ENCODE measurements around the gene KIF22. TPM values are rescaled to one million over a fixed set of nuclear protein-coding genes. Genes with fewer than 3 reads are reported as not detected.

The KIF22 gene
- polyA plus RNA-seq (2012; ENCODE audit: insufficient read depth, insufficient read length, low read depth): 143 TPM

DNA sequence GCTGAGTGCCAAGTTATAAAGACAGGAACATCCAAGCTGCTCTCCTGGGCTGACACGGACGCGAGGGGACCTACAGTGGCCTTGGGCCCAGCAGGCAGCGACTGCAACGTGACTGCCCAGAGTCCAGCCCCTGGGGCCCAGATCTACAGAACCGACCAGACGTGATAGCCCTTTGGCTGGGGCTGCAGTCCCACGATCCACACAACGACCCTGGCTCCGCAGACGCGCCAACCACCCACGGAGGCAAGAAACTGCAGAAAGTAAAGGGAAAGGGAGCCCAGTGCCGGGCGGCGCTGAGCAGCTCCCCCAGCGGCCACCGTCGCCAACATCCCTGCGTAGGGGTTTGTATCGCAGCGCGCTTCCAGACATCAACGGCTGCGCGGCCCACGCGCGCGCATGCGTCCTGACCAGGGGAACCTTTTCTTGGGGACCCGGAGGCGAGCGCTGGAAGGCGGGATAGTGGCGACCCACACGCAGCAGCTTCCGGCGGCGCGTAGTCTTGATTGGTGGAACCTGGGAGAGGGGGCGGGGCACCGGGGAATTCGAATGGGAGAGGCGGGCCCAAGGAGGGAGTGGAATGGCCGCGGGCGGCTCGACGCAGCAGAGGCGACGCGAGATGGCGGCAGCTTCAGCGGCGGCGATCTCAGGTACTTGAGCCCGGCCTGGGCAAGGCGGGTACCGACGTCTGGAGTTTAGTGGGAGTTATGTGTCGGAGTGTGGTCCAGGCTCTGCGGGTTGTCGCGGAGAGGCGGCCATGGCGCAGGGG, at the start of gene KIF22:
Gene KIF22, plus strand, starts transcription at position 569 of the 766 bp plus-strand sequence. Its CDS starts 9 bp downstream, at position 578.
- Histone ChIP-seq H3K4me1 (no peaks in the 10 kb centered on the region; the same call in 1 of the 2 replicates), H3K4me3 (ENCODE audit: low read depth, low read length) (peak within 1 kb of the TSS; percentile 100), H3K27me3 (no peaks in the 10 kb centered on the region), H3K9me3 (no peaks in the 10 kb centered on the region), H3K36me3 (peaks cover 20% of the 10 kb centered on the region)
- TF ChIP-seq, protein P1, sequence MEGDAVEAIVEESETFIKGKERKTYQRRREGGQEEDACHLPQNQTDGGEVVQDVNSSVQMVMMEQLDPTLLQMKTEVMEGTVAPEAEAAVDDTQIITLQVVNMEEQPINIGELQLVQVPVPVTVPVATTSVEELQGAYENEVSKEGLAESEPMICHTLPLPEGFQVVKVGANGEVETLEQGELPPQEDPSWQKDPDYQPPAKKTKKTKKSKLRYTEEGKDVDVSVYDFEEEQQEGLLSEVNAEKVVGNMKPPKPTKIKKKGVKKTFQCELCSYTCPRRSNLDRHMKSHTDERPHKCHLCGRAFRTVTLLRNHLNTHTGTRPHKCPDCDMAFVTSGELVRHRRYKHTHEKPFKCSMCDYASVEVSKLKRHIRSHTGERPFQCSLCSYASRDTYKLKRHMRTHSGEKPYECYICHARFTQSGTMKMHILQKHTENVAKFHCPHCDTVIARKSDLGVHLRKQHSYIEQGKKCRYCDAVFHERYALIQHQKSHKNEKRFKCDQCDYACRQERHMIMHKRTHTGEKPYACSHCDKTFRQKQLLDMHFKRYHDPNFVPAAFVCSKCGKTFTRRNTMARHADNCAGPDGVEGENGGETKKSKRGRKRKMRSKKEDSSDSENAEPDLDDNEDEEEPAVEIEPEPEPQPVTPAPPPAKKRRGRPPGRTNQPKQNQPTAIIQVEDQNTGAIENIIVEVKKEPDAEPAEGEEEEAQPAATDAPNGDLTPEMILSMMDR (IDR thresholded peaks at IDR 0.05; ENCODE audit: low read depth, low read length): peak; percentile 69
- peak; percentile 100 for DNase-seq

DNA sequence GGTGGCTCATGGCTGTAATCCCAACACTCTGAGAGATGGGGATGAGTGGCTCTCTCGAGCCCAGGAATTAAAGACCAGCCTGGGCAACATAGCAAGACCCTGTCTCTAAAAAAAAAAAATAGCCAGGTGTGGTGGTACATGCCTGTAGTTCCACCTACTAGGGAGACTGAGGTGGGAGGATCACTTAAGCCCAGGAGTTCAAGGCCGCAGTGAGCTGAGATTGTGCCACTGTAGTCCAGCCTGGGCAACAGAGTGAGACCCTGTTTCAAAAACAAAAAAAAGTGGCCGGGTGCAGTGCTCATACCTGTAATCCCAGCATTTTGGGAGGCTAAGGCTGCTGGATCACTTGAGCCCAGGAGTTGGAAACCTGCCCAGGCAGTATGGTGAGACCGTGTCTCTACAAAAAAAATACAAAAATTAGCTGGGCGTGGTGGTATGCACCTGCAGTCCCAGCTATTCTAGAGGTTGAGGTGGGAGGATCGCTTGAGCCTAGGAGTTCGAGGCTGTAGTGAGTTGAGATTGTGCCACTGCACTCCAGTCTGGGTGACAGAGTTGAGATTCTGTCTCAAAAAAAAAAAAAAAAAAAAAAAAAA, 47.8 kb upstream of the KIF22 start:
- TF ChIP-seq, protein P1 (IDR thresholded peaks at IDR 0.05; ENCODE audit: low read depth, low read length): no peak
- no peaks in the 10 kb centered on the region for H3K27me3 ChIP-seq
- H3K4me3 ChIP-seq (ENCODE audit: low read depth, low read length): no peak overlapping the region
- no peak for DNase-seq
- H3K9me3 ChIP-seq: no peaks in the 10 kb centered on the region
- no peaks in the 10 kb centered on the region for H3K4me1 ChIP-seq
- no peaks in the 10 kb centered on the region for H3K36me3 ChIP-seq

DNA sequence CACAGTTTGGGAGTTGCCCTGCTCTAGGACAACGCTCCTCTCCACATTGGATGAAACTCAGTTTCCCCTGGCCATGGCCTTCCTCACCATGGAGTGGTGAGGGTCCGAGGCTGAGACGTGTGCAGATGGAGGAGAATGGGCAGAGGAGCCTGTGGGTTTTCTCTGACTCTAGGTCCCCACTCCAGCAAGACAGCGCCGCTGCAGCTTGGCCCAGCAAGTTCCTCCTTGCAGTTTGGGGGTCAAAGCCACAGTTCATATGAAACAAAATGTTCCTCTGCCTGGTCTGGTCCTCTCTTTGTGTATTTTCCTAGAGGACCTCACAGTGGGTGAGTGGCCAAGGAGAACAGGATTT, 47.1 kb upstream of the KIF22 start:
- no peak for DNase-seq
- no peaks in the 10 kb centered on the region for H3K4me1 ChIP-seq
- no peak overlapping the region for H3K4me3 ChIP-seq (ENCODE audit: low read depth, low read length)
- H3K9me3 ChIP-seq: no peaks in the 10 kb centered on the region
- H3K36me3 ChIP-seq: no peaks in the 10 kb centered on the region
- H3K27me3 ChIP-seq: no peaks in the 10 kb centered on the region
- TF ChIP-seq, protein P1 (IDR thresholded peaks at IDR 0.05; ENCODE audit: low read depth, low read length): no peak

DNA sequence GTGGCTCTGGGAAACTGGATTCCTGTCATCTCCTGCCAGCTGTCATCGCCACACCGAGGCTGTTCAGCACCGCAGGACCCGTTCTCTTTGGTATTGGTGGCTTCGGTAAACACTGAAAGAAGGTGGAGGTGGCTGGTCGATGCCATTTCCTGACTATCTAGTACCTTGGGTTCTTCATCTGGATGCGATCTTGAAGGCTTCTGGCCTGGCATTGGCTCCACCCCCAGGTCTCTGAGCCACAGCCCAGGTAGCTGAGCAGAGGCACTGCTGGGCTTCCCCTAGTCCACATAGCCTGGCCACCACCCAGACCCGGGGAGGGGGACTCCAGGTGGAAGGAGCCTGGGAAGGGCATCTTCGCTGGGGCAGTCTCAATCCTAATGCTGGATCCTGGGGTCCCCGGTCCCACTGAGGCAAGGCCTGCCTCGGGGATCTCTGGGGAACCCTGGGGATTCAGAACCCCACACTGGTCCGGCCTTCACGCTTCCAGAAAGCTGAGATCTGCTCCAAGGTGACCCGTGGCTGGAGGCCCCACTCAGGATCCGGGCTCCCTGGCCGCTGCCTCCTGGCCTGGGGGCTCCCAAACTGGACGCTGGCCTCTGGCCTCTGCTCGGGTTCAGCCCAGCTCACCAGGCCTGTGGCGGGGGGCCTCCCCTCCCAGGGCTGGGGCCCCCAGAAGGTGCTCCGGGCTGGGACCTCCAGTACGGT, 46.6 kb upstream of the KIF22 start:
- Histone ChIP-seq H3K27me3 (no peaks in the 10 kb centered on the region), H3K4me3 (ENCODE audit: low read depth, low read length) (no peak overlapping the region), H3K9me3 (0 out of 2 replicates have a peak, but pooled peaks cover 2% of the 10 kb centered on the region), H3K4me1 (no peaks in the 10 kb centered on the region), H3K36me3 (no peaks in the 10 kb centered on the region)
- DNase-seq: no peak
- TF ChIP-seq, protein P1 (IDR thresholded peaks at IDR 0.05; ENCODE audit: low read depth, low read length): no peak

DNA sequence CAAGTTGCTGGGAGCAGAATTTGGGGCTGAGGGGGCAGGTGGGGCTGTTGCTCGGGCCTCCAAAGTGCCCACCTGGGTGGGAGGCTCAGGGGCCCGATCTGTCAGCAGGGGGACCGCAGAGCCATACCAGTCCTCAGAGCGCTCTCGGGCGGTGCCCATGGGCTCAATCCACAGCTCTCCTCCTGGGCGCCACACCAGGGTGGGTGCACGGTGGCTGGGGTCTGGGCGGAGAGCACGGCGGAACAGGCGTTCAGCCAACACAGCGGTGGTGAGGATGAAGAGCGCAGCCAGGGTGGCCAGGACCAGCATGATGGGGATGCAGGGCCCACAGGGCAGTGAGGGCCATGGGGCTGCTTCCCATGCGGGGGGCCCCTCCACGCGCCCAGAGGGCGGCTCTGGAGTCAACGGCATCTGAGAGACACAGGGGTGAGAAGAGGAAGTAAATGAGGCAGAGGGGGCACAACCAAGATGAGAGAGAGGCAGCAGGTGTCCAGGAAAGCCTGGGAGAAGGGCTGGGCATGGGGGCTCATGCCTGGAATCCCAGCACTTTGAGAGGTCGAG, 45.9 kb upstream of the KIF22 start:
- no peaks in the 10 kb centered on the region for H3K4me1 ChIP-seq
- H3K4me3 ChIP-seq (ENCODE audit: low read depth, low read length): no peak overlapping the region
- TF ChIP-seq, protein P1 (IDR thresholded peaks at IDR 0.05; ENCODE audit: low read depth, low read length): no peak
- no peaks in the 10 kb centered on the region for H3K36me3 ChIP-seq
- DNase-seq: no peak
- no peaks in the 10 kb centered on the region for H3K27me3 ChIP-seq
- 0 out of 2 replicates have a peak, but pooled peaks cover 2% of the 10 kb centered on the region for H3K9me3 ChIP-seq

Data from BE2C (cell line).